GM19035 (cell line): ENCODE results near the gene TRMU.

Experiments
- ATAC-seq: cut with Tn5 transposase; IDR thresholded peaks from one replicate; pipeline ENCODE4 v1.9.1; 2021; ENCODE audit not compliant: unreplicated experiment

Gene TRMU

DNA sequence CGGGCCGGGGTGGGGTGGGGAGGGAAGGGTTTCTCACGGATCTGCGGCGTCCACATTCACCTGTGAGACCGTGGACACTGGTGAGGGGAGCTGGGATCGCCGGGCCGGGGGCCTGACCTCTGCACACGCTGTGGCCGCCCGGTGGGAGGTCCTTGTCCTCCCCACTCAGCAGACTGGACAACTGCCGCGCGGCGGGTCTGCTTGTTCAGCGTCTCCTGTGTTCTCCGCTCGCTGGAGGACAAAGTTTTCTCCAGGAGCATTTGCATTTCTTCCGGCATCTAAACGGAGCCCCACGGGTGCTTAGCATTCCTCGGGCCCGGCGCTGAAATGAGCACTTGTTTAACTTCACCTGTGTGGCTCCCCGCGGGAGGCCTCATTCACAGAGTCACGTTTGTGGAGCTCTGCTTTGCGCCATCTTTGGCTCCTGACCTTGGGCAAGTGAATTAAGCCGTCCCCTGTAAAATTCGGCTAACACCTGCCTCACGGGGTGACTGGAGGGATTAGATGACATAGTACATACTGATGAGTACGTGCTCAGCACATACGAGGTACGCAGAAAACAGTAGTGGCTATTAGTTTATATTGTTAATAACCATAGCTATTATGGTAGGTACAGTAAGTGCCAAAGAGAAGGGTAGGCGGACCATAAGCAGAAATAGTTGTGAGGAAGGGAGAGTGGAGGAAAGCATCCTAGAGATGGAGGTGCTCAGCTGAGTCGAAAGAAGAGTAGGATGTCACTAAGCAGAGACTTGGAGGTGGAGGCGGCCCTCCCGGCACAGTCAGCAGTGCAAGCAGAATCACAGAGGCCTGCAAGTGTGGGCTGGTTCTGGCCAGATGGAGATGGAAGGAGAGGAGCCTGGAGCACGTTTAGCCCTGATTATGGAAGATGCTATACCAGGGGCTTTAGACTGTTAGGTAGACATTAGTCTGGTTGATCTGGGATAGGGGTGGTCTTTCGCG lies 885 bp downstream of the TRMU start:
- ATAC-seq = peak; percentile 23

DNA sequence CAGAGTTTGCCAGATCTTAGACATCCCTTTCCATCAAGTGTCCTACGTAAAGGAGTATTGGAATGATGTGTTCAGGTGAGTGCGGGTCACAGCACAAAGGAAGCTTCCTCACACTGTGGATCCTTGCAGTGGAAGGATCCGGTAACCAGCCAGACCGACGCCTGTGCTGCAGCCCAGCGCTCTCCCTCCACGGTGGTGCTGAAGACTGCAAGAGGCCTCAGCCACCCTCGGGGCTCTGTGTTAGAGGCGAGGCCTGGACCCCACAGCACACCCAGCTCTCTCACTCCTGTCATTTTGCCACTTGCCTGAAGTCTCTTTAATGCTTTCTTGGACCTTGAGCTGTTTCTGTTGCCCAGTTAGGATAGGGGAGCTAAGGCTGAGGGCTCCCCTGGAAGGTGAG lies 2.4 kb downstream of the TRMU start:
- no peak for ATAC-seq

DNA sequence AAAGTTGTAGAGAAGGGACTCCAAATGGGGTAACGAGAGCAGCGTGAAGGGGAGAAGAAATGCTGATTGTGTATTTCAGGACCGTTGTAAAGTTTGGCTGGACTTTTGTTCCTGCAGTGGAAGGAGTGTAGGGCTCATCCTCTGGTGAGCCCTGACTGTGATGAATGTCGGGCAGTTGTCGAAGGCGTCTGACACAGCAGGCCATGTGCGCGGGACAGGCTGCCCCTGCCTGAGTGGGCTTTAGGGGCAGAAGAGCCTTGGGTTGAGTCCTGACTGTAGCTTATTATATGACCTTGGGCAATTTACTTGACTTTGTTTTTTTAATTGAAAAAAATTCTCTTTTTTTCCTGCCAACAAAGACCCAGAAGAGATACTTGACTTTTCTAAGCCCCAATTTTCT lies 3.1 kb downstream of the TRMU start:
- ATAC-seq = no peak

DNA sequence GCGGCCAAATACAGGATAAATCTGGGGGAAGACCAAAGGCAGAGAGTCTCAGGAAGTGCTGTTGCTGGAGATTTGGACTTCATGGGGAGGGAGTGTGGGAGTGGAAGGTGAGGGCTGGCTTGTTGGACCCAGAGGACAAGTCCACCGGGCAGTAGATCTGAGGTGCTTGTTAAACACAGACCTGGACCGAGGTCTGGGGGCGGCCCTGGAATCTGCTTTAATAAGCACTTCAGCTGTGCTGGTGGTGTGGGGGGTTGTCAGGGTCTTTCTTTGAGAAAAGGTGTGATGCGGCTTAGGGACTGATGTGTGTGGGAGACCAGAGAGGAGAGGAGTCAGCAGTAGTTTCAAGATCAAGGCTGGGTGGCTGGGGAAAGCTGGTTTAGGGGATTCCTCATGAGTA lies 4.4 kb downstream of the TRMU start:
- ATAC-seq = no peak

DNA sequence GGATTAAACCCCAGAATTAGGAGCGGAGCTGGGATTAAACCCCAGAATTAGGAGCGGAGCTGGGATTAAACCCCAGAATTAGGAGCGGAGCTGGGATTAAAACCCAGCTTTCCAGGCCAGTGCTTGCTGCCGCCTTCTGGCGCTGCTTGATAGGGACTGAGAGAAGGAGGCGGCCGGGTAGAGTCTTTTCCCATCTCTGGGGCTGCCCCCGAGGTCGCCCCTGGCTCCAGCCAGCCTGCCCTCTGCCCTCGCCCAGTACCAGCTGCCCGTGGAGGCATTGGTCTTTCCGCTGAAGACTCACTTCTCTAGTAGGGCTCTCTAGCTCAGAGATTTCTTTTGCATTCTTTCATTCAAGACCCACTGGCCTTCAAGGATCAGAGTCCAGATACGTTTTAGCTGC lies 5.2 kb downstream of the TRMU start:
- ATAC-seq = no peak

DNA sequence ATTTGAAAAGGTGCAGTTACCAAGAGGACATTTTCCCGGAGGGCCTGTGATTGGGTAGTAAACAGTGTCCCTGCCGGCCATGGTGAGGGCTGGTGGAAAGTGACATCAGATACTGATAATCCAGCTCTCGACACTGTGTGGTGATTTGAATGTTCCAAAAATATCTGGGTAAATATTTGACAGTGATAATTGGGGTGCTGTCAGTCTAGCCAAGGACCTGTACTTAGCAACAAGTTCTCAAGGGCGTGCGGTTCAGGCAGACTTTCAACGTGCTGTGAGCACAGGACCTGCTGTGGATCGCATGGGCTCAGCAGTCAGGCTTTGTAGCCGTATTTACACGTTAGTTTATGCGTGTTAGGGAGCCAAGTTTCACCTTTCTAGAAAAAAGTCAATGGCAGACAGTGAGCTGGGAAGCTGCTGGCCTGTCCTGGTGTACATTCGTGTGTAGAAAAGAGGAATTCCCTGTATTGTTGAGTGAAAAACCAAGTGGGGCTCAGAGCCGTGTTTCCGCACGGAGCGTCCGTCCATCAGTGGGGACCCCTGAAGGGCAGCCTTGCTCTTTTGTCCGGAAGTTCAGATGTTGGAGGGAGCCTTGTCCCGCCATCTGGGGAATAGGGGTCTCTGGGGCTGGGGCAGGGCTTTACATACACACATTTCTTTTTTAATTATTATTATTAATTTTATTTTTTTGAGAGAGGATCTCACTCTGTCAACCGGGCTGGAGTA lies 11.3 kb downstream of the TRMU start:
- ATAC-seq = no peak

DNA sequence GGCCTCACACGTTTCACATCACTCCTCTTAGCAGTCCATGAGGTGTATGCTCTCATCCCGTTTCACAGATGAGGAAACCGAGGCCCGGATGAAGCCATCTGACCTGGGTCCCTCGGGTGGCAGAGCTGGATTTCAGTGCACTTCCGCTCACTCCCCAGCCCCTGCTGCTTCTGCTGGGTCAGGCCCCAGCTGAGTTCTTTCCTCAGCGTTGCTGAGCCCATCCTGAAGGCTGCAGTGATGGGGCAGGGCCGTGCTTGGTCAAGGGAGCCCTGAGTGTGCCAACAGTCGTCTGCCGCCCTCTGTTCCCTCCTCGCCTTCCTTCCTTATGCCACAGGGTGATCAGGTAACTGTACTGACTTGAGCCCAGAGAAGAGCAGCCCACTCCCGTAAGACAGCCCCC lies 12.1 kb downstream of the TRMU start:
- no peak for ATAC-seq

DNA sequence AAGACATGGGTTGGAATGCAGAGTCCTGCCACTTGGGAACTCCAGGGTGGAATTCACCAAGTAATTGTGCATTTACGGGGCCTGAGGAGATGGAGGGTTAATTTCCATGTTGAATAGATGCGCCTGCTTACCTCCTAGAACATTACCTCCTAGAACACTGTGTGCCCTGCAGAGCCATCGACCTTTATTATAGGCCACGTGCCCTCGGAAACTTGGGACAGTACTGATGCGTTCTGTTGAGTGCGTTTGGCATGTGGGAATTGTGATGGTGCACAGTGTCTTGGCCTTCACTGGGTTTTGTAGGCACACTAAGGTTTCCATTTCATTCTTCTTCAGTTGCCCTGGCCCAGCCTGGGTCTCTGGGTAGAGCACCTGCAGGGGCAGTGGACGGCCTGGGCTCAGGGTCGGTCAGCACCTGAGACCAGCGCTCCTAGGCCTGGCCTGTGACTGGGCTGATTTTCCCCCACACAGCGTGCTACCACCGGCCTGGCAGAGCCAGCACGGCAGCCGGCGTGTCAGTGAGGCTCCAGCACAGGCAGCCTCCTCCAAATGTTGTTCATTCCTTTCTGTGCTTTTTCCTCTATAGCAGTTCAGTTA lies 12.7 kb downstream of the TRMU start:
- ATAC-seq = no peak

DNA sequence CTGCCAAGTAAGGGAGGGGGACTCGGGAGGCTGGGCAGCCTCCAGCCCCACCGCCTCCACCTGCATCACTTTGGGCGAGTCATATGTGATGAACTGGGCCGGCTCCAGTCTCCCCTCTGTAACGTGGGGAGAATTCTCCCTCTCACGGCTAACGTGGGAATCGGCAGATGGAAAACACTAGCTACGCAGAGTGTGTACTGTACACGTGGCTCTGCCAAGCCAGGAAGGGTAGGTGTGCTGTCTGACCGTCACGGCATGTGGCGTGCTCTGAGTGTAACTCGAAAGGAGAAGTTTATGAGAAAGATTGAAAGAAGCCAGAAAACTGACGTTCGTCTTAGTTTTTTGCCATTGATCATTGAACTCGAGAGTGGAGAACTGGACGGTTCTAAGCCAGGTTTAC lies 13.7 kb downstream of the TRMU start:
- no peak for ATAC-seq

DNA sequence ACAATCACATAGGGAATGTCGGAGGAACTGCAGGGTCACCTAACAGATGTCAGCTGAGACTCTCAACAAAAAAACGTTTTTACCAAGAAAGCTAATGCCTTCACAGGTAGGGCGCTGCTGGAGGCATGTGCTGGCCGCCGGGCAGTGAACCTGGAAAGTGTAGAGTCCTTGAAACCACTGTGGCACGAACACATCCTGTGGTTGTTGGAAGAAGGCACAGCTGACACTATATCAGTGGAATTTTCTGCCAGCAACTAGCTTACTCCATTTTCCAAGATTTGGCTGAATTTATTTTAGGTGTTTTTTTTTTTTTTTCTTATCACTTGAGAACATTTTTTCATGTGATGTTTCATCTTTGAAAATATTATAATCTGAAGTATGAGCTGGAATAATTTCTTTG lies 14.2 kb downstream of the TRMU start:
- no peak for ATAC-seq

DNA sequence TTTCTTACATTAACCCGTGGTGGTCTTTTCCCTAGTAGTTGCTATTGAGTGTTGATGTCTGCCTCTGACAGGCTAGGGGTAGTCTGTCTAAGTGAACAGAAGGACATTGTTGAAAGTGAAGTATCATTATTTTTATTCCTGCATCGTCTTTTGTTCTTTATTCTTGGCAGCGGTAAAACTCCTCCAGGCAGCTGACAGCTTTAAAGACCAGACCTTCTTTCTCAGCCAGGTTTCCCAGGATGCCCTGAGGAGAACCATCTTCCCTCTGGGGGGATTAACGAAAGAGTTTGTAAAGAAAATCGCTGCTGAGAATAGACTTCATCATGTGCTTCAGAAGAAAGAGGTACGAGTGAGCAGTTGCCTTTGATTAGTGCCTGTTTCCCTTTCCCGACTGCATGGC lies 14.6 kb downstream of the TRMU start:
- ATAC-seq = no peak

DNA sequence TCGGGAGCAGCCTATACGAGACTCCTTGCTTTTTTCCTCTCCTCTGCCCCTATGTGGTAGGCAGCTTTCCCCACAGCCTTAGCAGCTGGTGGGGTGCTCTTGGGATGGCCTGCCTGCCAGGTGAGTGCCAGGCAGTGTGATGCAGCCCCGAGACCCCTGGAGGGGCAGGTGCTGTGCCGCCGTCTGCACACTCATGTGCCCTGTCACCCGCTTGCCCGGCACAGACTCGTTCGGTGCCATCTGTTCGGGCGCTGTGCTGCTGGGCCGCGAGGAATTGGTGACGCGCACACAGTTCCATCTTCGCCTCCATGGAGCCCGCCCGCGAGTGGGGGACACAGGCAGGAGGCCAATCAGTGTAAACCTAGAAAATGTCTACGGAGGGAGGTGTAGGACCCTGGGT lies 15.1 kb downstream of the TRMU start:
- no peak for ATAC-seq

DNA sequence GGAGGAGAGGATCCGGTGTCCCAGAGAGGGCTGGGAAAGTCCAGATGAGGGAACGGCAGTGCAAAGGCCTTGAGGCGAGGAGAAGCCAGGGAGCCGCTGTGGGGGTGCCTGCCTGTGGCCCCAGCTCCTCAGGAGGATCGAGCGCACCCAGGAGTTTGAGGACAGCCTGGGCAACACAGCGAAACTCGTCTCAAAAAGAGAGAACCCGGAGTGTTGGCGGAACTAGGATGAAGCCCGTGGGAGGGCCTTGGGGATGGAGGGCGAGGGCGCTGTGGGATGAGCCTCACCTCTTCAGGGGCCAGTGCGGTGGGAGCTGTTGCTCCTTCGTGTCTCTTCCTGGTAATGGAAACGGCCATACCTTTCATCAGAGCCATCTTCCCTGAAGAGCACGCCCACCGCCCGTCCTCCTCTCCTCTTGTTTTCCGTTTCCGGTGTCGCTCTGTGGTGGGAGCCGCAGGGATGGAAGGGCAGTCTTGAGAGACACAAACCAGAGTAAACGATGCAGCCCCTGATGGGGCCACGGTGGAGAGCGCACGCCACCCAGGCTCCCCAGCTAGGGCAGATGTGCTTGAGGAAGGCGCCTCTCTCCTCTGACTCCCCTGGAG lies 15.7 kb downstream of the TRMU start:
- ATAC-seq = no peak

DNA sequence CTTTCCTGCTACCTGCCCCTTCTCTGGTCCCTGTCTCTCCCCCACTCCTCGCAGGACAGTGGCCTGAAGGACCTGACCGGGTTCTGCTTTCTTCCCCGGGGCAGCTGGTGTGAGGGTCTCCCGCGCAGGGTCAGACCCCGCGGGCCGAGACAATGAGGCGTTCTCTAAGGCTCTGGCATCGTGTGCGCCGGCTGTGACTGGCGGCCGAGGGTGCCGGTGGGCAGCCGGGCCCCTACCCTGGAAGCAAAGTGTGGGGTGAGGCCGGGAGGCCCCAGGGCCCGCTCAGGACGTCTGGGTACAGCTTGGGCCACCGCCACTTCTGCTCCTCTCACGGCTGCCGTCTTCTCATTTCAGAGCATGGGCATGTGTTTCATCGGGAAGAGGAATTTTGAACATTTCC lies 16.3 kb downstream of the TRMU start:
- no peak for ATAC-seq

DNA sequence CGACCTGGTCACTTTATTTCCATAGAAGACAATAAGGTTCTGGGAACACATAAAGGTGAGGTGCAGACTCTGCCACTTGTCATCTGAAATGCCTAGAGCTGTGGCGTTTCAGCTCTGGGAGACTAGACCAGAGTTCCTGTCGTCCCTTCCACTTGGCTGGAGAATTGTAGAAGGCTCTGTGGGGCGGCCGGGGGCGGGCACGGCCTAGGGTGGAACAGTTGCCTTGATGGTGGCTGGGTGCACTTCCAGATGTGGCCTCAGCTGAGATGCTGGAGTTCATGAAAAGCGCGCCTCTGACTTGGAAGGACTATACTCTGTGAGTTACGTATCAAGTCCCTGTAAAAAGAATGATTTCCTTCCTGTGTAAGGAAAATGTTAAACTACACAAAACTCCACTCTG lies 16.8 kb downstream of the TRMU start:
- no peak for ATAC-seq

DNA sequence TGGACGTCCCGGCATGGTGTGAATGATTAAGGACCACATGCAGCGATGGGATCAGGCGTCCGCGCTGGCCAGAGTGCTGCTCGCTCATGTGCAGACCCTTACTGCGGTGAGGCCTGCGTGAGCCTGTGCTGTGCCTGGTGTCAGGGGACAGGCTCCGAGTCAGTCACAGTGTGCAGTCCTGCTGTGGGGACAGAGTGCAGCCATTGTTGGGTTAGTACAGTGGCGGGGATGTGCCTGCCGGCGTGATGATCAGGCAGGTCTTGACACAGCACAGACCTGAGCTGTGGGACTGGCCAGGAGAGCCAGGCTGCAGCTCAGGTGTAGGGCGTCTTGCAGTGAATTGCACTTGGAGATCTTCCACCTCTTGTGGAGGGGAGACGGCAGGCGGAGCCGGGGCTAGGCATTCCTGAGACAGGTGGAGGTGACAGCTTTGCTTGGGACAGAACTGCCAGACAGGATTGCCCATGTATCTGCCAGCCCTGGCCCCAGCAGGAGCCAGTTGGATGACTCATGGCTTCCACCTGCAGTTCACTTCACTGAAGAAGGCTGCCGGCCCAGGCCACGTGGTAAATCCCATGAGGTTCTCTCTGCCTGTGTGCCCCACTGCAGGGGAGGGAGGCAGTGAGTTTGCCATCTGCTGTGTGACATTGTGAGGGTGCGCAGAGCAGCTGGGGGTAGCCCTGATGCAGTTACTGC lies 17.3 kb downstream of the TRMU start:
- no peak for ATAC-seq

DNA sequence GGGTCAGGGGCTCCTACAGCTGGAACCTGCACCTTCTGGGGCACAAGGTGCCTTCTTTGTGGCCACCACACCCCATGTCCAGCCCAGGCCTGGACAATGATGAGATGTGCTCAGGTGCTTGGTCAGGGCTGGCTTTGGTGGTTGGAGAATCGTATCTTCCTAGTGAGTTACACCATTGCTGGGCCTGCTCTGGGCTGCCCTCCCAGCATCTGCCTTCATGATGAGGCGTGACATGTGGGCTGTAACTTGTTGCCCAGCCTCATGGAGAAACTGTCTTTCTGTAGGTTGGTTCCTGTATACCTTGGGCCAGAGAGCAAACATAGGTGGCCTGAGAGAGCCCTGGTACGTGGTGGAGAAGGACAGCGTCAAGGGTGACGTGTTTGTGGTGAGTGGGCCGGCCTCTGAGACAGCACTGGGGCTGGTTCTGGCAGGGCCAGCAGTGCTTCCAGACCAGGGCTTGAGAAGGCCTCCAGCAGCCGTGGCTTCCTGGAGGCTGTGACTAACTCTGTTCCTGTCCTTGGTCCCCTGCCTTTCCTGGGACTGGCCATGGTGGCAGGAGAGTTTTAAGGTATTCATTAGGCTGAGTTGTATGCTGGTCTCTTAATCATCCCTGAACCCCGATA lies 18.1 kb downstream of the TRMU start:
- no peak for ATAC-seq

DNA sequence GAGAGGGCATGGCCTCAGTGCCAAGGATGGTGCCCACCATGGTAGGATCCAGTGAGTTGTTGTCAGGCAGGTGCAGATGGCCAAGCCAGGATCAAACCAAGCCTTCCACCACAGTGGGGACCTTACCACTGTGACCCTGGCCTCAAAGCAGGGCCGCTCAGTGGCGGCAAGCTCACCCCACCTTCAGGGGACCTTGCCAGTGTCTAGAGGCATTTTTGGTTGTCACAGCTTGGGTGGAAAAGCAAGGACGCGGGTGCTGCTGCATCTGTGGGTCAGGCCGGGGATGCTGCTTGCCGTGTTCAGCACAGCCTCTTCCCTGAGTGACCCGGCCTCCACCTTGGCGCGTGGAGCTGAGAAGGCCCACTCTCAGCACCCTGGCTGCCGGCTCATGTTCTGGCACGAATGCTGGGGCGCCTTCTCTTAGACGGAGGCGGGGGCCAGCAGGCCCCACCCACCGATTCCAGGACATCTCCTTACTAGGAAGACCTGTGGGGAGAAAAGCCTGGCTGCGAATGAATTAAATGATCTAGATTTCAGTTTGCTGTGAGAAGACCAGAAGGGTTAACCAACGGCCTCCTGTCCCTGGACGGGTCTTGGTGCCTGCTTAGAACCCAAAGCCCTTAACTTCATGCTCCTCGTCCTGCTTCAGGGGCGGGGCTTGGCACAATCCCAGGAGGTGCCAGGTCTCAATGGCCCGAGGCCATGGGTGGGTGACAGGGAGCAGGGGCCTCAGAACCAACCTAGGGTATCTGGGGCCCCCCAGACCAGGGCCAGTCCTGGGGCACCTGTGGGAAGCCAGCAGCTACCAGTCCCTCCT lies 18.9 kb downstream of the TRMU start:
- no peak for ATAC-seq

DNA sequence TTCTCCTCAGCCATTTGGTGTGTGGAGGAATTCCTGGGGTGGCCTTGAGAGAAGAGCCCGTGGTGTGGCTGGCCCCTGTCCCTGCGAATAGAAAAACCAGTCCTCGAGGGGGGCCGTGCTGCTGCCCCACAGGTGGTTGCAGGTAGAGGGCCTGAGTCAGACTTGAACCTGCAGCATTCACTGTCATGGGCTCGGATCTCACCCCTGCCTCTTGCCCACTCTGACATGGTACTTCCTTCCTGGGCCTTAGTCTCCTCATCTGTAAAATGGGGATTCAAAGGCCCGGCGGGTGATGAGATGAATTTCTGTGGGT lies 19.4 kb downstream of the TRMU start:
- no peak for ATAC-seq
